Measurements from ENCODE around the gene NADK. TPM values are rescaled to one million over a fixed set of nuclear protein-coding genes. Genes with fewer than 3 reads are reported as not detected.
"Not testable (repeated sequence)": the region's sequence is repeated elsewhere in the genome, so short reads cannot be mapped to it uniquely, and the experiment has no call there.

The NADK gene
- total RNA-seq, 1 donor from 2014 or later, result 90.1 TPM

- TF ChIP-seq CTCF (IDR thresholded peaks at IDR 0.05) (peak in 1 of 3 experiments; percentile 52), POLR2AphosphoS5 (IDR thresholded peaks at IDR 0.05; ENCODE audit: insufficient read depth in 1 of 2, low read depth in 1 of 2) (peak; percentile 84 to 93)
- Histone ChIP-seq H3K27ac (peak overlapping the region; percentile 88), H3K4me3 (peak overlapping the region; percentile 56 to 58)
- H3K36me3 ChIP-seq; H3K4me1 ChIP-seq; H3K27me3 ChIP-seq; DNase-seq (ENCODE audit: extremely low spot score in 2 of 2); H3K9me3 ChIP-seq; intact Hi-C loops (cut with DNase I): not testable (repeated sequence)
These were observed 32.4 kb downstream of the NADK start for GRCh38 chr1:1745651-1746565.

GRCh38 chr1:1742529-1742928 is 35.7 kb downstream of the NADK start:
- H3K4me1 ChIP-seq; DNase-seq (ENCODE audit: extremely low spot score in 2 of 2); H3K36me3 ChIP-seq; H3K9me3 ChIP-seq; H3K27me3 ChIP-seq; H3K27ac ChIP-seq; H3K4me3 ChIP-seq; intact Hi-C loops (cut with DNase I): not testable (repeated sequence)

GRCh38 chr1:1741013-1741412 is 37.3 kb downstream of the NADK start:
- H3K4me3 ChIP-seq; H3K27me3 ChIP-seq; DNase-seq (ENCODE audit: extremely low spot score in 2 of 2); H3K4me1 ChIP-seq; intact Hi-C loops (cut with DNase I); H3K9me3 ChIP-seq; H3K36me3 ChIP-seq: not testable (repeated sequence)
- peak overlapping the region; percentile 74 for H3K27ac ChIP-seq
- peak; percentile 60 to 71 for TF ChIP-seq POLR2AphosphoS5 (IDR thresholded peaks at IDR 0.05; ENCODE audit: insufficient read depth in 1 of 2, low read depth in 1 of 2)

- H3K27ac ChIP-seq; H3K4me3 ChIP-seq; H3K4me1 ChIP-seq; H3K36me3 ChIP-seq; H3K27me3 ChIP-seq; intact Hi-C loops (cut with DNase I); DNase-seq (ENCODE audit: extremely low spot score in 2 of 2); H3K9me3 ChIP-seq: not testable (repeated sequence)
These were observed 39.4 kb downstream of the NADK start for GRCh38 chr1:1738799-1739337.

- H3K27ac ChIP-seq; H3K4me3 ChIP-seq; DNase-seq (ENCODE audit: extremely low spot score in 2 of 2); H3K4me1 ChIP-seq; intact Hi-C loops (cut with DNase I); H3K27me3 ChIP-seq; H3K9me3 ChIP-seq: not testable (repeated sequence)
- H3K36me3 ChIP-seq, result peaks cover 0 to 13% of the 10 kb centered on the region in 2 donors
These were observed 40.3 kb downstream of the NADK start for GRCh38 chr1:1737675-1738590.

GRCh38 chr1:1732381-1732780 is 45.9 kb downstream of the NADK start:
- no peaks in the 10 kb centered on the region for H3K27me3 ChIP-seq
- no peak overlapping the region for H3K4me3 ChIP-seq
- no peak overlapping the region for H3K27ac ChIP-seq
- H3K4me1 ChIP-seq, result no peaks in the 10 kb centered on the region
- peaks cover 0 to 36% of the 10 kb centered on the region in 2 donors for H3K36me3 ChIP-seq
- no peaks in the 10 kb centered on the region for H3K9me3 ChIP-seq
- DNase-seq (ENCODE audit: extremely low spot score in 2 of 2), result no peak
- intact Hi-C loops (cut with DNase I), result no loop called here
- TF ChIP-seq CTCF (IDR thresholded peaks at IDR 0.05) (no peak), POLR2AphosphoS5 (IDR thresholded peaks at IDR 0.05; ENCODE audit: insufficient read depth in 1 of 2, low read depth in 1 of 2) (no peak), POLR2A (IDR thresholded peaks at IDR 0.05) (no peak)

Data from vagina (tissue), 2 donors.